ENCODE data around the gene CDH23. TPM values are rescaled to one million over a fixed set of nuclear protein-coding genes. Genes with fewer than 3 reads are reported as not detected.

The CDH23 gene
- total RNA-seq, 2 experiments from 2014 or later = 4.6 to 5.2 TPM

DNA sequence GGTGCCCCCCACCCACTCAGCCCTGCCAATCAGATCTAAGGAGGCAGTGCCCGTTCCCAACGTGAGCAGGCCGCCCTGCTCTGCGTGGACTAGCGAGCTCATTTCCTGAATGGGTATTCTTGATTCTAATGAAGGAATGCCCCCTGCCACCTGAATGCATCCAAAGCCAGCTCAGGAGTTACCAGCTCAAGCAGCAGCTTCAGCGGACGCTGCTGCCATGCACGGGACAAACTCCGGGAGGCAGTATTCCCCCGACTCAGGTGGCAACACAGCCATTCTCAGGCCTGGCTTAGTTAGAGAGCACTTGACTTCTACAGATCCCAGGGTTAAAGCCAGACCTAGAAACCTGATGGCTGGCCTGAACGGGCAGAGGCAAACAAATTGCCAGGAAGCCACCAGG lies 428.5 kb downstream of the CDH23 start:
- ATAC-seq (ENCODE audit: poor library complexity) (no peak), DNase-seq (no peak)
- Histone ChIP-seq H3K36me3 (ENCODE audit: insufficient read depth, low read length) (peaks cover 94% of the 10 kb centered on the region), H3K9me3 (ENCODE audit: control insufficient read depth in 1 of 2, insufficient read depth in 1 of 2, low read length in 2 of 2) (no peaks in the 10 kb centered on the region), H3K4me3 (ENCODE audit: low read length) (no peak overlapping the region), H3K27ac (ENCODE audit: low read depth in 1 of 2, low read length in 2 of 2) (no peak overlapping the region), H3K27me3 (ENCODE audit: control insufficient read depth in 1 of 2, insufficient read depth in 2 of 2, low read length in 2 of 2) (no peaks in the 10 kb centered on the region), H3K4me1 (ENCODE audit: insufficient read depth, low read length) (no peaks in the 10 kb centered on the region)
- TF ChIP-seq, protein P1, sequence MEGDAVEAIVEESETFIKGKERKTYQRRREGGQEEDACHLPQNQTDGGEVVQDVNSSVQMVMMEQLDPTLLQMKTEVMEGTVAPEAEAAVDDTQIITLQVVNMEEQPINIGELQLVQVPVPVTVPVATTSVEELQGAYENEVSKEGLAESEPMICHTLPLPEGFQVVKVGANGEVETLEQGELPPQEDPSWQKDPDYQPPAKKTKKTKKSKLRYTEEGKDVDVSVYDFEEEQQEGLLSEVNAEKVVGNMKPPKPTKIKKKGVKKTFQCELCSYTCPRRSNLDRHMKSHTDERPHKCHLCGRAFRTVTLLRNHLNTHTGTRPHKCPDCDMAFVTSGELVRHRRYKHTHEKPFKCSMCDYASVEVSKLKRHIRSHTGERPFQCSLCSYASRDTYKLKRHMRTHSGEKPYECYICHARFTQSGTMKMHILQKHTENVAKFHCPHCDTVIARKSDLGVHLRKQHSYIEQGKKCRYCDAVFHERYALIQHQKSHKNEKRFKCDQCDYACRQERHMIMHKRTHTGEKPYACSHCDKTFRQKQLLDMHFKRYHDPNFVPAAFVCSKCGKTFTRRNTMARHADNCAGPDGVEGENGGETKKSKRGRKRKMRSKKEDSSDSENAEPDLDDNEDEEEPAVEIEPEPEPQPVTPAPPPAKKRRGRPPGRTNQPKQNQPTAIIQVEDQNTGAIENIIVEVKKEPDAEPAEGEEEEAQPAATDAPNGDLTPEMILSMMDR (IDR thresholded peaks at IDR 0.05) = no peak
- H3K4me3 Mint-ChIP-seq = no peak overlapping the region
- H3K27me3 Mint-ChIP-seq = no peaks in the 10 kb centered on the region
- H3K36me3 Mint-ChIP-seq (ENCODE audit: low read depth) = peaks cover 97% of the 10 kb centered on the region
- no peaks in the 10 kb centered on the region for H3K4me1 Mint-ChIP-seq (ENCODE audit: low read depth)
- H3K9me3 Mint-ChIP-seq = no peaks in the 10 kb centered on the region
- H3K27ac Mint-ChIP-seq = no peak overlapping the region
- POLR2A ChIA-PET = no interaction called here
- intact Hi-C loops (cut with DNase I, micrococcal nuclease) = no loop called here
- CTCF ChIA-PET = no interaction called here

GRCh38 chr10:71827852-71828251 lies 431.1 kb downstream of the CDH23 start:
- POLR2A ChIA-PET = no interaction called here
- H3K27ac ChIP-seq (ENCODE audit: low read depth in 1 of 2, low read length in 2 of 2) = no peak overlapping the region
- no peak for ATAC-seq (ENCODE audit: poor library complexity)
- H3K27ac Mint-ChIP-seq = no peak overlapping the region
- H3K36me3 ChIP-seq (ENCODE audit: insufficient read depth, low read length) = peaks cover 91% of the 10 kb centered on the region
- intact Hi-C loops (cut with DNase I, micrococcal nuclease) = no loop called here
- H3K27me3 ChIP-seq (ENCODE audit: control insufficient read depth in 1 of 2, insufficient read depth in 2 of 2, low read length in 2 of 2) = no peaks in the 10 kb centered on the region
- no peaks in the 10 kb centered on the region for H3K27me3 Mint-ChIP-seq
- peaks cover 90% of the 10 kb centered on the region for H3K36me3 Mint-ChIP-seq (ENCODE audit: low read depth)
- H3K4me1 Mint-ChIP-seq (ENCODE audit: low read depth) = no peaks in the 10 kb centered on the region
- H3K4me3 Mint-ChIP-seq = no peak overlapping the region
- H3K4me1 ChIP-seq (ENCODE audit: insufficient read depth, low read length) = peaks cover 3% of the 10 kb centered on the region
- no peak for DNase-seq
- CTCF ChIA-PET = no interaction called here
- peaks cover 0 to 3% of the 10 kb centered on the region in 2 experiments for H3K9me3 ChIP-seq (ENCODE audit: control insufficient read depth in 1 of 2, insufficient read depth in 1 of 2, low read length in 2 of 2)
- H3K4me3 ChIP-seq (ENCODE audit: low read length) = no peak overlapping the region
- TF ChIP-seq, protein P1 (IDR thresholded peaks at IDR 0.05) = no peak
- H3K9me3 Mint-ChIP-seq = no peaks in the 10 kb centered on the region

GRCh38 chr10:71828702-71829101 lies 432.0 kb downstream of the CDH23 start:
- H3K4me3 ChIP-seq (ENCODE audit: low read length) = no peak overlapping the region
- CTCF ChIA-PET = no interaction called here

More at GRCh38 chr10:71828702-71829101, 432.0 kb downstream of the CDH23 start:
- Mint-ChIP-seq H3K36me3 (ENCODE audit: low read depth) (peaks cover 90% of the 10 kb centered on the region), H3K4me1 (ENCODE audit: low read depth) (peaks cover 3% of the 10 kb centered on the region), H3K4me3 (no peak overlapping the region), H3K27ac (no peak overlapping the region), H3K9me3 (no peaks in the 10 kb centered on the region), H3K27me3 (no peaks in the 10 kb centered on the region)
- Histone ChIP-seq H3K27me3 (ENCODE audit: control insufficient read depth in 1 of 2, insufficient read depth in 2 of 2, low read length in 2 of 2) (no peaks in the 10 kb centered on the region), H3K27ac (ENCODE audit: low read depth in 1 of 2, low read length in 2 of 2) (no peak overlapping the region), H3K36me3 (ENCODE audit: insufficient read depth, low read length) (peaks cover 86% of the 10 kb centered on the region), H3K4me1 (ENCODE audit: insufficient read depth, low read length) (peaks cover 3% of the 10 kb centered on the region), H3K9me3 (ENCODE audit: control insufficient read depth in 1 of 2, insufficient read depth in 1 of 2, low read length in 2 of 2) (peaks cover 0 to 3% of the 10 kb centered on the region in 2 experiments)
- intact Hi-C loops (cut with DNase I, micrococcal nuclease) = no loop called here
- POLR2A ChIA-PET = no interaction called here
- ATAC-seq (ENCODE audit: poor library complexity) (no peak), DNase-seq (no peak)
- TF ChIP-seq, protein P1 (IDR thresholded peaks at IDR 0.05) = no peak
